ENCODE data around the gene ALX4.
A peak's percentile ranks its signal among the peaks of the same experiment; 100 is the strongest.

Gene ALX4

DNA sequence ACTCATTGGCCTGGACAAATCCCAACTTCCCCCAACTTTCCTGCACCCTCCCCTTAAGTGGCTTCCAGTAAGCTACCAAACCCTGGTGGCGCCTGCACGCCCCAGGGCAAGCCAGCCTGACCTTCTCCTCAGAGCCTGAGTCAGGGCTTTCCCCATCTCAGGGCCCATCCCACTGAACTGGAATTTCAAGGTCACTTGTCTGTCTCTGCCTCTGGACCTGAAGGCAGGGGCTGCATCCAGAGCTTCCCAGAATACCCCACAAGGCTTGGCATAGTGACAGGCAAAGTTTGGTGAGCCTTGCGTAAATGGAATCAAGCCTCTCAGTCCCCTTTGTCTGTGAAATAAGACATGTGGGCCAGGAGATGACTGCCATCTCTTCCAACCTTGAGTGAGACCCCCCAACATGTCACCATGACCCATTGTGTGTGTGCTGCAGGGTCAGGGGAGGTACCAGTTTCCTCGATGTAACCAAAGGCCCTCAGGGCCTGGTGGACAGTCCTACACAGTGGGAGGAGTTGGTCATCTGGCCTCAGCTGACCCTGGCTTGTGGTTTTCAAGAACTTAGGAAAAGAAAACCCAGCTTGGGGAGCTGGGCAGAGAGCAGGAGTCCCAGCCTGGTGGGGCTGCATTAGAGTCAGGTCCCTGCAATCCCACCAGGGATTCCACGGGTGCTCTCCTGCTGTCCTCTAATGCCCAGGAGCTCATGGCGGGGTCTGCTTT lies 8.9 kb downstream of the ALX4 start:
- DNase-seq, result no peak

GRCh38 chr11:44298862-44299261 lies 11.1 kb downstream of the ALX4 start:
- no peak for DNase-seq

DNA sequence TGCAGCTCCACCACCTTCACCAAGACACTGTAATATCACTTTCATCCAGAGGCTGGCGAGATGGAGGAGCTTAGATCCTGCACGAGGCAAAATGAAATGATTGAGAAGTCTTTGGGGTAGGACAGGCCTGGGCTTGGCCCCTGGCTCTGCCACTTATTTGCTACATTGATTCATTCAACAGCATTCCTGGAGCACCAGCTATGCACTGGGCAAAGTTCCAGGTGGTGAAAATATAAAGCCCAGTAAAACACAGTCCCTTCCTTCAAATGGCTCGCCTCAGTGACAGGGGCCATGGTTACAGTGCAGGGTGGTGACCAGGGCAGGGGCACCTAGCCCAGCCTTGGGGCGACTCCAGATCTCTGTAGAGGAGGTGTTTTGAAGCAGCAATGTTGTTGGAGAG lies 19.7 kb downstream of the ALX4 start:
- no peak for DNase-seq

DNA sequence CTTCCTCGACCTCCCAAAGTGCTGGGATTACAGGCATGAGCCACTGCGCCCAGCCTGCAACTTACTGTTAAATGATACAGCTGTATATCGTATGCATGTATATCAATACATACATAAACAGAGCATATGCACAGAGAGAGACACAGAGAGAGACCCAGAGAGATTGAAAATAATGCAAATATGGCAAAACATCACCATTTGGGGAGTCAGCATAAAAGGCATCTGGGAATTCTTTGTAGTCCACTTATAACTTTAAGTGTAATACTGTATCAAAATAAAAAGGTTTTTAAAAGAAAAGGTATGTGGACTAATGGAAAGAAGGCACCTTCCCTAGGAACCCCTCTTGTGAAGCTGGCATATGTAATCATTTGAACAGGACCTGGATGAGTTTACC lies 21.8 kb downstream of the ALX4 start:
- DNase-seq, result no peak

DNA sequence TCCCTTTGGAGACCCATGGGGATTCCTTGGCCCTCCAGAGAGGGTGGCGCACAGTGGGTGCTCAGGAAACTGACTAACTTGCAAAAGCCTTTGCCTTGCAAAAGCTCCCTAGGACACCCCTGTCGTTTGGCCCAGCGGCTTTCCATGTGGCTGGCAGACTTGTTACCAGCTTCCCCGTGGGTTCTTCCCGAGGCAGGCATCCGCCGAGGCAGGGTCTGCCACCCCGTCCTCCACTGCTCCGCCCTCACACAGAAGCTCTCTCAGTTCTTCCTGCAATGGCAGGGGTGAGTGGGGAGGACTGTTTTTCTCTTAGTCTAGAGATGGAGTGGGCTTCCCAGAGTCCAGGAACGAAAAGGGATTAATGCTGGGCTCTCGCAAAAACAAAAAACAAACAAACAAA lies 23.0 kb downstream of the ALX4 start:
- DNase-seq, result no peak

DNA sequence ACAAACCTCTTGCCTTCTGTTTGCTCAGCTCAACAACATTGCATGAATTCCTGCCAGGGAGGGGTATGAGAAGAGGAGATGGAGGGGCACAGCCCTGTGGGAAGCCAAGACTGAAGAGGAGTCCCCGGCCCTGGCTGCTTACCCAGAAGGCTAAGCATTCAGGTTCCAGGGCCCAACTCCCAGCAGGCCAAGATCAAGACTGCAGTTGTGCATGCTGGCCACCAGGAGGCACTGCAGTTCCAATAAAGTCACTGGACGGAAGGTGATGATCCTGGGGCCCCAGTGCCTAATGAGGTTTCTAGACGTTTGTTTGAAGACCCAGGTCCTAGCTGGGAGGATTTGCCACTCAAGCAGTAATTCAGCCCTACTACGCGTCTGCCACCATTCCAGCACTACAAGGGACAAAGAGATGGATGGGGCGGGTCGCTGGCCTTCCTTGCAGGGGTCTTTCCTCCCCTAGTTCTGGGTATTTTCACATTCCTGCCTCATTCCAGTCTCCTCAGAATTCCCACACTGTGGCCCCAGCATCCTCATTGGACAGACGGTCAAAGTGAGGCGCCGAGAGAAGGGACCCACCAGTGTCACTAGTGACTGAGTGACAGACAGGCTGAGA lies 23.6 kb downstream of the ALX4 start:
- peak; percentile 61 for DNase-seq

GRCh38 chr11:44285756-44286155 lies 24.2 kb downstream of the ALX4 start:
- no peak for DNase-seq

DNA sequence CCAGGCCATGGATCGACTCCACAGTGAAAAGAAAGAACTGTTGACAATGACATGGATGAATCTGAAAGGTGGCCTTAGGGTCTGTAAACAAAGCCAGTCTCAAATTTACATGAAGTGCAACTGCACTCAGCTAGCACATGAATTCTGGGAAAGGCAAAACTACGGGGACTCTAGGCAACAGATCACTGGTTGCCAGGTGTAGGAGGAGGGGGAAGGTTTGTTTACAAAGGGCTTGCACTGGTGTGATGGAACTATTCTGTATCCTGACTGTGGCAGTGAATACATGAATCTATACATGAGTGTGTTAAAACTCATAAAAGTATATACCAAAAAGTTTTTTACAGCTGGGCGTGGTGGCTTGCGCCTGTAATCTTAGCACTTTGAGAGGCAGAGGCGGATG lies 27.3 kb downstream of the ALX4 start:
- DNase-seq, result no peak

DNA sequence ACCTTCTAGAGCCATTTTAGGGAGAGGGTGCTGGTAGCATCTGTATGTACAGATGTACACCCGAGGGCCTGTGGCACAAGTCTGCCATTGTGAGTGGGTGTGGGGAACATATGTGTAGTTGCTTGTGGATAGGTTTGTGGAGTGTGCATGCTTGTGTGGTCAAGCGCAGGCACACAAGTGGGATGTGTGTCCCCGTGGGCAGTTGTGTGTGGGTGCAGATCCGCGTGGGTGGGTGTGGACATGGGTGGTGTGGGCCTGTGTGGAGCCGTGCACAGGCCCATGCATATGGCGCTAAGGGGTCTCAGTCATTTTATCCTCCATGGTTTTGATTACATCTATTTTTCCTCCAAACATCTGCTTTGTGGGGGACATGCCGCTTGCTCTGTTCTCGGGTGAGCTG lies 28.8 kb downstream of the ALX4 start:
- DNase-seq, result no peak

GRCh38 chr11:44280257-44280656 lies 29.7 kb downstream of the ALX4 start:
- DNase-seq, result no peak

DNA sequence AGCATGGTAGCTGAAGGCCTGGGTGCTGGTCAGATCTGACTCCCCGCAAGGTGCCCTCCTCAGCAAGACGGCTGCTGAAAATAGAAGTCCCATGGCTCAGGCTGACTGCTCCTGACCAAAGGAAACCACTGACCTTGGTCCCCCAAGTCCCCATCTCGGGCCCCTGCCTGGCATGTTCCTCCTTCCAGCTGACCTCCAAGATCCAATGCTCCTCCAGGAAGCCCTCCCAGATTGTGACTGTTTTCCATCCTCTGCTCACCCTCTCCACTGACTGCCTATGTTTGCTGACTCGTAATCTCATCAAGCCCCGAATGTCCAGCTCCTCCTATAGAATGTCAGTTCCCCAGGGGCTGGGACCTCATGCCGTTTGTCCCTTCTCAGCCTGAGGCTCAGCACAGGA lies 30.5 kb downstream of the ALX4 start:
- no peak for DNase-seq

DNA sequence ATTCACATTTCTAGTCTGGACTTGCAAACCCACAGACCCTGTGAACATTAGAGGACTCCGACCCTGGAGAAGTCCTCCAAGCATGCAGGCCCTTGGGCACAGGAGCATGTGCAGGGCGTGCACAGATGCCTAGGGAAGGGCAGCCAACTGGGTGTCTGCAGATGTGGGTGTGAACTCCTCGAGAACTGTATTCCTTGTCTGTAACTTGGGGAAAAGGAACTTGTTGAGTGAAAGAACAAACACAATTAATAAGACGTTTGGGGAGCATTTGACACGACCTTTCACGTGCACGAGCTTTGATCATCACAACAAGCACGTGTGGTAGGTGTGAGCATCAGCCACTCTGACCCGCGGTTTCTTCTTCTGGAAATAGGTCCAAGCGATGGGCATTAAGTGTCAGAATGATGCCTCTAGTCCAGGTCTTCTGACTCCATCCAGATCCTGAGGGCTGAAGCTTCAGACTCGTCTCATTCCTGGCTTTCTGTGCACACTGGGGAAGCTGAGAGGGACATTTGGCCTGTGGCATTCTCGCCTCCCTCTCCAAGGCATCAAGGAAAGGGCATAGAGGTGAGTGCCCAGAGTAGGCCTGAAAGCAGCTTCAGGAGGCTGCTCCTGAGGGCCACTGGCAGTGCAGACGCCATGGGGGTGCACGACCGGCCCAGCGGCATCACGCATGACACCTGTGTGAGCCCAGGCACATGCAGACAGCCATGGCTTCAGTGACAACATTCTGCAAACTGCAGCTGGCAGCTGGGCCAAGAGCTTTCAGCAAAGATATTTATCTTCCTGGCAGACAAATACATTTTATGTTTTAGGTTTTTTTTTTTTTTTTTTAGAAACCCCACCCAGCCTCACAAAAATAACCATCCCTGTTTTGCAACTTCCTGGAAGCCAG lies 32.5 kb downstream of the ALX4 start:
- DNase-seq, result no peak

GRCh38 chr11:44275961-44276550 lies 33.9 kb downstream of the ALX4 start:
- no peak for DNase-seq

DNA sequence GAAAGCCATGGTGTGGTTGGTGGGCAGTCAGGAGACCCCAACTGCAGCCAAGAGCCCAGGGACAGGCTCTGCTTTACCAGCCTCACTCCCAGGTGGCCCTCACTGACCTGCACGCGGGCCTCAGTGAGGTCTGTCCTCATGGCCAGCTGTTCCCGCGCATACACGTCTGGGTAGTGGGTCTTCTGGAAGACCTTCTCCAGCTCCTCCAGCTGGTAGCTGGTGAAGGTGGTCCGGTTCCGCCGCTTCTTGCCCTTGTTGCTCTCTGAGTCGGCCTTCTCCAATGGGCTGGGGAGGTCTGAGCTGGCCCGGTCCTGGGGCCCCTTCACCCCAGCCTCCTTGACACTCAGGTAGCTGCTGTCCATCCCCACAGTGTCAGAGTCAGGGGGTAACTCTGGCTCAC lies 34.7 kb downstream of the ALX4 start:
- no peak for DNase-seq

- DNase-seq, result no peak
Observed at GRCh38 chr11:44274404-44274803, 35.5 kb downstream of the ALX4 start.

DNA sequence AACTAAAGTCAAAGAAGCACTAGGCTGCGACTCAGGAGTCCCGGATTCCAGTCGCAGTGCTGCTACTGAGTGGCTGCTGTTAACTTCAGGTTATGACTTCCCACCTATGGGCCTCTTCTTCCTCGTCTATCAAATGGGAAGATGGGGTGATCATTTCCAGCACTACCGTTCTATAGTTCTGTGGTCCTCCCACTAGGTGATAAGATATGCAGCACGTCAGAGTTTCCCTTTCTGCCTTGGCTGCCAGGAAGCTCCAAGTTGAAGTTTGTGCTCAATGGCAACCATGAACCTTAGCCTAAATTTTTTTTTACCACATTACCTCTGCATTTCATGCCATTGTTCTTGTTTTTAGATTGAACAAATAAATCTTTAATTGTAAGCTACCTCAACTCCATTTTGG lies 38.7 kb downstream of the ALX4 start:
- no peak for DNase-seq

DNA sequence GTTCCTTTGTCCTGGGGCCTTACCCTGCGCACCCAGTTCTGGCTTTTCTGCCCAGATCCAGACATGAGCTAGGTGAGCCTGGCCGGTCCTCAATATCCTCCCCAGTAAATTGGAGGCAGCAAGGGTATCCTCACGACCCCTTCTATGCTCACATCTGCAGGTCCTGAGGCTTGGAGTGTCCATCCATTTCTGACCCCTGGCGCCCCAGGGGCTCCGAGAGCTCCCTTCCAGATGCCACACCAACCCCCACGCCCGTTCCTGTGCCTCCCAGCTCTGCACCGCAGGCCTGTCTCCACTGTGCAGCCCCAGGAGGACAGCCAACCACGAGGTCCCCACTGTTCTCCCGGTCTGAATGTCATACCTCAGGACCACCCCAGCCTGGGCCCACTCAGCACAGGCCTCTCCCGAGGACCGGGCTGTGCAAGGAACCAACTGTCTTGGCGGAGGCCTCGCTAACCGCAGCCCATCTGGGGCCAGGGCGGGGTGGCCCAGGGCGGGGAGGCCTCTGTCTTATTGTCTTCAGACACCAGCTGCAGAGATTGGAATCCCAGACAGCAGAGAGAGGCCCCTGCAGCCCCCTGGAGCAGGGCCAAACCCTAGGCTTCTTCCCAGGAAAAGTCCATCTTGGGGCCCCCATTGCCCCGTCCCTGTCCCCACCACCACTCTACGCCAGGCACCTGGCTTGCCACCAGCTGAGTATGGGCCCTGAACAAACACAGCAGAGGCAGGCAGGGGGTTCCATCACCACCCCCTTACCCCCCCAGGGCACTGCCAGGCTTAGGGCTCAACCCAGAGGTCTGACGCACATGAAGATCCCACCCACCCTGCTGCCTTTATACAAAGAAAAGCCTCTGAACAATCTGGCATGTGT lies 39.3 kb downstream of the ALX4 start:
- no peak for DNase-seq

DNA sequence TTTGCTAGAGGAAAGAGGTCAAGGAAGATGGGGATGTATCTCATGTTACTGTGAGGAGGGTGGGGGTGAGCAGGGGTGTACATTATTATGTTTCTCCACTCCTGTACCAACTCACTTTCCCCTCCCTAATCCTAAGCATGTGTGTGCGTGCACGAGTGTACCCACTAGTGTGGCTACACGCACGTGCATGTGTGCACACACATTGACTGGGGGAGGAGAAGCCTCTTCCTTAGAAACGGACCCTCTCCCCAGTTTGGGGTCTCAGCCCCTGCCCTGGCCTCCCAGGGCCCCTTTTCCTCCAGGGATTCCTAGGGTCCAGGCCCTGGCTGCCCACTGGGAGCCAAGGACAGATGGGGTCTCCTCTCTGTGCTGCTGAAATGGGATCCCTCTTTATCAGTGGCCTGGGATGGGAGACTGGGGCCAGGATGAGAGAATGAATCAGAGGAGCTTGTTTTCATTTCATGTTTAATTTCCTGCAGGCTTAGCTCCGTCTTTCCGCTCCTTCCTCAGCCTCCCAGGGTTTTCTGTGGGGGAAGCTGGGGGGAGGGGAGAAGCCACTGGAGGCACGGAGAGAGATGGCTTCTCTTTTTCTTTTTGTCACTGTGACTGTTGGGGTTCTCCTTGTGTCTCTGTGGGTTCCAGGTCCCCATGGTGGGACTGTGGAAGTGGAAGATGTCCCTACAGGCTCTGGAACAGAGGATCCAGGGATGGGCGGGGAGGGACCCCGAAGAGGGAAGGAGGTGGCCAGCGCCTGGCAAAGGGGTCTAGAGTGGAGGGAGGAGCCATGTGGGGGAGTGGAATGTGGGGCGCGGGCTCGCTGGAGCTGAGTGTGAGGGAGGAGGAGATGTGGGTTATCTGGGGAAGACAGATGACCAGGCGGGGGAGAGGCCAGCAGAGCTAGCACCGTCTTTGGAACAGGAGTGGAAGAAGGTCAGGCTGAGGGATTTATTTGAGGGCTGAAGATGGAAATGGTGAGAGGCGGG lies 40.3 kb downstream of the ALX4 start:
- DNase-seq, result no peak

GRCh38 chr11:44268614-44269080 lies 41.3 kb downstream of the ALX4 start:
- DNase-seq, result no peak

- no peak for DNase-seq
Observed at GRCh38 chr11:44267750-44268613, 42.0 kb downstream of the ALX4 start.

Data from CD4-positive, alpha-beta T cell treated with Interleukin-10 for 1 hour (primary cell).